Memory B cell (primary cell): ENCODE measurements around the gene CSF2.

Experiments
- ATAC-seq: fragments of 150-1000 bp; cut with Tn5 transposase; 2 replicates; pipeline ENCODE4 v1.10.0; 2021; ENCODE audit warnings: low read depth, mild to moderate bottlenecking, moderate library complexity
- DNase-seq, 2 donors: peaks; one replicate each; pipeline ENCODE4 v3.0.0; 2022; ENCODE audit warnings: low spot score in 2 of 2
- H3K27ac Mint-ChIP-seq: one replicate; pipeline ENCODE4 v1.8.0; 2022; ENCODE audit warnings: mild to moderate bottlenecking, moderate library complexity, mixed read lengths
- H3K27me3 Mint-ChIP-seq: one replicate; pipeline ENCODE4 v1.8.0; 2022; ENCODE audit warnings: mixed read lengths
- H3K36me3 Mint-ChIP-seq: one replicate; pipeline ENCODE4 v1.8.0; 2022; ENCODE audit warnings: mild to moderate bottlenecking, mixed read lengths
- H3K4me1 Mint-ChIP-seq: one replicate; pipeline ENCODE4 v1.8.0; 2022; ENCODE audit warnings: mixed read lengths
- H3K4me3 Mint-ChIP-seq: one replicate; pipeline ENCODE4 v1.8.0; 2022; ENCODE audit warnings: mild to moderate bottlenecking, moderate library complexity, mixed read lengths
- H3K9me3 Mint-ChIP-seq: one replicate; pipeline ENCODE4 v1.8.0; 2022; ENCODE audit warnings: mixed read lengths

CSF2 gene

DNA sequence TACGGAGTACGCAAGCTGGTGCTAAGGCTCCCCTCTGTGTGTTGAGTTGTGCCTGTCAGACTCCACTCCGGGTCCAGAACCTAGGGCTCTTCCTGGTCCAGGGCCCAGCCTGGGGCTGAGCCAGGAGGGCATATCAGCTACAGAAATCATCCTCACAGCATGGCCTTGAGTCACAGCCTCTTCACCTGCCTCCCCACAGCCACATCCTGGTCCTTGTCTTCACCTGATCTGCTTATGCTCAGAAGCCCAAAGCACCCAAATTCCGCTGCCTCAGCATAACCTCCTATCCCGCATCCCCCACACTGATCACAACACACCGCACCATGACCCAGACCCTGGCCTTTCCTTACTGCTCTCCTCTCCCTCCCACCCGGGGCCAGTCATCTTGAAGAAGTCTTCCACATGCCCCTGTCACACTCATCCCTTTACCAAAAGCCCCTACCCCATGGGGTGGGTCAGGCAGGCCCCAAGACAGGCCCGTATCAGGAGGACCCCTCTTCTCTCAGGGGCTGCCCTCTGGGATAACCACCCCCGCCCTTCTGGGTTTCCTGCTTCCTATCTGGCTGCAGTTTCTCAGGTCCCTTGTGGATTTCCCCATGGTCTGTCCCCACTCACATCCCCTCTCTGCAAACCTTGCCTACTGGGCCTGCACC lies 14.4 kb upstream of the CSF2 start:
- Mint-ChIP-seq H3K4me1 (peaks cover 5% of the 10 kb centered on the region), H3K27ac (no peak overlapping the region)

DNA sequence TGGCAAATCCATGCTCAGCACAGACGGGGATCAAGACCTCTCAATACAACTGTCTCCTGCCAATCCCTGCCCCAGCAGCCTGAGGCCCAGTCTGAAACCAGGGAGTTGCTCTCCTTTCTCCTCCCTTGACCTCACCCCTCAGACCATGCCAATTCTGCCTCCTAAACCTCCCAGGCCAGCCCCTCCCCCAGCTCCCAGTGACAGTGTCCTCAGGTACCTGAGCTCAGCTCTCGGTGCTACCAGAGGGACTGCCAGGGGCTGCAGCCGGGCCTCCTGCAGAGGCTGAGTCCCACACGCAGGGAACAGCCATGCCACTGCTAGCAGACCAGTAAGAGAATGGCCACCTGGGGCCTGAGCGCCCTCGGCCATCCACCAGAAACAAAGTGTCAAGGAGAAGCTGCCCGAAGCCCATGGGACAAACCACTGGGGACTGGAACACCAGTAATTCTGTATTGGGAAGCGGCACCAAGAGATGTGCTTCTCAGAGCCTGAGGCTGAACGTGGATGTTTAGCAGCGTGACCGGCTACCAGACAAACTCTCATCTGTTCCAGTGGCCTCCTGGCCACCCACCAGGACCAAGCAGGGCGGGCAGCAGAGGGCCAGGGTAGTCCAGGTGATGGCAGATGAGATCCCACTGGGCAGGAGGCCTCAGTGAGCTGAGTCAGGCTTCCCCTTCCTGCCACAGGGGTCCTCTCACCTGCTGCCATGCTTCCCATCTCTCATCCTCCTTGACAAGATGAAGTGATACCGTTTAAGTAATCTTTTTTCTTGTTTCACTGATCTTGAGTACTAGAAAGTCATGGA lies 13.7 kb upstream of the CSF2 start:
- no peak for DNase-seq
- no peak overlapping the region for H3K27ac Mint-ChIP-seq
- H3K27me3 Mint-ChIP-seq, result peaks cover 3% of the 10 kb centered on the region
- no peaks in the 10 kb centered on the region for H3K36me3 Mint-ChIP-seq
- ATAC-seq, result no peak
- peaks cover 9% of the 10 kb centered on the region for H3K4me1 Mint-ChIP-seq
- H3K4me3 Mint-ChIP-seq, result no peak overlapping the region
- H3K9me3 Mint-ChIP-seq, result no peaks in the 10 kb centered on the region

More for the DNA sequence above, 14.4 kb upstream of the CSF2 start:
- Mint-ChIP-seq H3K4me3 (no peak overlapping the region), H3K9me3 (no peaks in the 10 kb centered on the region), H3K36me3 (no peaks in the 10 kb centered on the region), H3K27me3 (peaks cover 3% of the 10 kb centered on the region)
- no peak for DNase-seq
- no peak for ATAC-seq

DNA sequence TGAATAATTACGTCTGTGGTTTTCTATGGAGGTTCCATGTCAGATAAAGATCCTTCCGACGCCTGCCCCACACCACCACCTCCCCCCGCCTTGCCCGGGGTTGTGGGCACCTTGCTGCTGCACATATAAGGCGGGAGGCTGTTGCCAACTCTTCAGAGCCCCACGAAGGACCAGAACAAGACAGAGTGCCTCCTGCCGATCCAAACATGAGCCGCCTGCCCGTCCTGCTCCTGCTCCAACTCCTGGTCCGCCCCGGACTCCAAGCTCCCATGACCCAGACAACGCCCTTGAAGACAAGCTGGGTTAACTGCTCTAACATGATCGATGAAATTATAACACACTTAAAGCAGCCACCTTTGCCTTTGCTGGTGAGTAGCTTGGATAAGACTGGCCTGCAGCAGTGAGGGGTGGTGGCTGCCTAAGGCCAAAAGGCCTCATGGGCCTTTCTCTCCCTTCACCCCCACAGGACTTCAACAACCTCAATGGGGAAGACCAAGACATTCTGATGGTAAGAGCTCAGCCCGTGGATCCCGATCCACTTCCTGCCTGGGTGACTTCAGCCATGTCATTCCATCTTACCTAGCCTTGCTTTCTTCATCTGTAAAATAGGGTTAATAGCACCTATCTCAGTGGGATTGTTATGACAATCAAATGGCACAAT lies 13.0 kb upstream of the CSF2 start, which contains the start of gene IL3:
Gene IL3, plus strand, starts transcription at position 155 of the 661 bp plus-strand sequence. Its CDS starts 52 bp downstream, at position 207.
- DNase-seq (no peak), ATAC-seq (no peak)
- Mint-ChIP-seq H3K4me3 (no peak within 1 kb of the TSS), H3K27ac (no peak within 1 kb of the TSS), H3K36me3 (no peaks in the 10 kb centered on the region), H3K9me3 (no peaks in the 10 kb centered on the region), H3K27me3 (peaks cover 3% of the 10 kb centered on the region), H3K4me1 (peaks cover 10% of the 10 kb centered on the region)

DNA sequence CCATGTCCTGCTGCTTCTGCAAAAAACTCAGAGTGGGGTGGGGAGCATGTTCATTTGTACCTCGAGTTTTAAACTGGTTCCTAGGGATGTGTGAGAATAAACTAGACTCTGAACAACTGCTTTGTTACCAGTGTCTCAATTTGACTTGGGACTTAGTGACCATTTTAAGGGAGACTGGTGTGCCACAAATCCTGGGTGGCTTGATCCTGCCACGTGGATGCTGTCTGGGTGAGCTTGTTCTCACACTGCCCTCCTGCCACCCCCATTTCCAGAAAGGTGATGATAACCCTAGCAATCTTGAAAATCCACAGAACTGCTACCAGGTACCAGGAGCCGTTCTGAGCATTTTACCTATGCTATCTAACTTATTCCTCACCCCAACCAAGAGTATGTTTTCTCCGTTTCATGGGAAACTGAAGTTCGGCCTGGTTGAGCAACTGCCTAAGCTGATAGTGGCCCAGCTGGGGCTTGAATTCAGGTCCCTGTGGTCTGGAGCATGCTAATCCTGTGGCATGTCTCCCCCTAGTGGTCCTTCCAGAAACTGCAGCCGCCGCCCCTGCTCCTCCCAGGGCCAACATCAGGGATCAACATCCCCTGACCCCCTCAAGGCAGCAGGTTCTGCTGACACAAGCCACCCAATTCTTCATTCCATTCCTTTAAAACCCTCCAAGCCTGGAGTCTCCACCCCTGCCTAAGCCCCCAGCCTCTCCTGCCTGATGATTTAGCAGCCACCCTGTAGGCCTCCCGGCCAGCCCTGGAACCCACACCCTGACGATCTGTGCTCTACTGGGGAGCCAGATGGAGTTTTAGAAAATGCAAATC lies 10.3 kb upstream of the CSF2 start:
- Mint-ChIP-seq H3K9me3 (no peaks in the 10 kb centered on the region), H3K27me3 (no peaks in the 10 kb centered on the region), H3K4me3 (no peak overlapping the region), H3K4me1 (peaks cover 10% of the 10 kb centered on the region), H3K27ac (no peak overlapping the region), H3K36me3 (no peaks in the 10 kb centered on the region)
- DNase-seq (peak; percentile 75 to 81), ATAC-seq (peak; percentile 67)

DNA sequence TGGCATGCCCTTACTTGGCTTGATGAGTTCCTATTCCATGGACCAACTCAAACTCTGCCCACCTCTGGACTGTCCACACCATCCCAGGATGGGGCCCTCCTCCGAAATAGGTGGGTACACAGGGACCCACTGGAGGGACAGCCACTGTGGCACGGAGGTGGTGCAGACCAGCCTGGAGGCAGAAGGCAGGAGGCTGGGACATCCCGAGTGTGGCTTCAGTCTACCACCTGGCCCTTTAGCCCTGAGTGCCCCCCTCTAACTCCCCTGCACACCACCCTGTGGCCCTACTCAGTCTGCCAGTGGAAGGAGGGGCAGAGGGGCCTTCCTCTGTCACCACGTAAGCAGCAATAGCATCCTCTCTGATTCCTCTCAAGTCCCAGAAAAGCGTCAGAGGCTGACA lies 9.4 kb upstream of the CSF2 start:
- peaks cover 10% of the 10 kb centered on the region for H3K4me1 Mint-ChIP-seq
- no peak for DNase-seq
- no peak overlapping the region for H3K4me3 Mint-ChIP-seq
- no peak for ATAC-seq
- H3K36me3 Mint-ChIP-seq, result no peaks in the 10 kb centered on the region
- H3K9me3 Mint-ChIP-seq, result no peaks in the 10 kb centered on the region
- no peaks in the 10 kb centered on the region for H3K27me3 Mint-ChIP-seq
- no peak overlapping the region for H3K27ac Mint-ChIP-seq

DNA sequence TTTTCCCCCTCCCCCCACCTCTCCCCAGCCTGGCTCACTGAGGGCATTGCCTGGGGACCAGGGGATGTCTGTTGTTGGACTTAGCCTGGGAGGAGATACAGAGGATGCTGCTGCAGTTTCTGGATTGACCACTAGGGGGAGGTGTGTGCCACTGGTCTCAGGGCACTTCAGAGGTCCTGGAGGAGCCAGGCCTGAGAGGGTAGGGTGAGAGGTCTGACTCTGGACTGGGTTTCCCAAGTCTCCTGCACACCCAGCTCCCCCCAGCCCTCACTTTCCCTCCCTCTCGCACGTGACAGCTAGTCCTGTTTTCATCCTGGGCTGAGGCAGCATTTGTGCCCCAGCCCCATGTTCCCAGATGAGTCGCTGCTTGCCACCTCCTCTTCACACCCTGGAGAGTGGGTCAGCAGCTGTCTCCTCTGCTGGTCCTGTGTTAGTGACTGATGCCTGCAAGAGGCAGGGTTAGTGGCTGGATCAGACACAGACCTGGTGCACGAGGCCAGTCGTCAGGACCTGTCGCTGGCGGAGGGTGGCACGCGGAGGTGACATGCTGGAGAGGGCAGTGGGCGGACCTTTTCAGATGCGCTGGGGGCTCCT lies 8.8 kb upstream of the CSF2 start:
- Mint-ChIP-seq H3K4me3 (no peak overlapping the region), H3K27ac (no peak overlapping the region), H3K9me3 (no peaks in the 10 kb centered on the region), H3K36me3 (no peaks in the 10 kb centered on the region), H3K27me3 (no peaks in the 10 kb centered on the region), H3K4me1 (peaks cover 10% of the 10 kb centered on the region)
- ATAC-seq, result peak; percentile 78
- DNase-seq, result peak; percentile 77 to 82

DNA sequence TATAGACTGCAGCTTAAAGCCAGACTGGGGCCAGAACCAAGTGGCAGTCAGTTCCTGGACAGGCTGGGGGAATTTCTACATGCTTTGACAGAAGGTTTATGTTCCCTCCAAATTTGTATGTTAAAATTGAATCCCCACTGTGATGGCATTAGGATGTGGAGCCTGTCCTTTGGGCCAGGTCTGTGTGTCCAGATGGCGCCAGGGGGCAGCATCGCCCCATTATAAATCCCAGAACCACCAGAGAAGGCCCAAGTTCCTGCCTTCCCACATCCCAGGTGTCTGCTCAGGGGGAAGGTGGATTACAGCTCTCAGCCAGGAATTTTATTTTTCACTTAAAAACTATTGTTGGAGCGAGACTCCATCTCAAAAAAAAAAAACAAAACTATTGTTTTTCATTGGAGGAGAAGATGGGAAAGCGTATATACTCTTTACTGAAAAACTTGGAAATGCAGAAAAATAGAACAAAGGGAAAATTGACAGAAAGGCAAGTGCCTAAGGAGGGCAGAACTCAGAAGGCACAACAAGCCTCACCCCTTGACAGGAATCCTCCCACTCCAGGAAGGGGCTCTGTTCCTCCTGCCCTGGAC lies 8.1 kb upstream of the CSF2 start:
- Mint-ChIP-seq H3K4me3 (no peak overlapping the region), H3K9me3 (no peaks in the 10 kb centered on the region), H3K27ac (no peak overlapping the region), H3K36me3 (no peaks in the 10 kb centered on the region), H3K4me1 (peaks cover 10% of the 10 kb centered on the region), H3K27me3 (no peaks in the 10 kb centered on the region)
- peak in 1 of 2 donors; percentile 32 for DNase-seq
- ATAC-seq, result peak; percentile 60

DNA sequence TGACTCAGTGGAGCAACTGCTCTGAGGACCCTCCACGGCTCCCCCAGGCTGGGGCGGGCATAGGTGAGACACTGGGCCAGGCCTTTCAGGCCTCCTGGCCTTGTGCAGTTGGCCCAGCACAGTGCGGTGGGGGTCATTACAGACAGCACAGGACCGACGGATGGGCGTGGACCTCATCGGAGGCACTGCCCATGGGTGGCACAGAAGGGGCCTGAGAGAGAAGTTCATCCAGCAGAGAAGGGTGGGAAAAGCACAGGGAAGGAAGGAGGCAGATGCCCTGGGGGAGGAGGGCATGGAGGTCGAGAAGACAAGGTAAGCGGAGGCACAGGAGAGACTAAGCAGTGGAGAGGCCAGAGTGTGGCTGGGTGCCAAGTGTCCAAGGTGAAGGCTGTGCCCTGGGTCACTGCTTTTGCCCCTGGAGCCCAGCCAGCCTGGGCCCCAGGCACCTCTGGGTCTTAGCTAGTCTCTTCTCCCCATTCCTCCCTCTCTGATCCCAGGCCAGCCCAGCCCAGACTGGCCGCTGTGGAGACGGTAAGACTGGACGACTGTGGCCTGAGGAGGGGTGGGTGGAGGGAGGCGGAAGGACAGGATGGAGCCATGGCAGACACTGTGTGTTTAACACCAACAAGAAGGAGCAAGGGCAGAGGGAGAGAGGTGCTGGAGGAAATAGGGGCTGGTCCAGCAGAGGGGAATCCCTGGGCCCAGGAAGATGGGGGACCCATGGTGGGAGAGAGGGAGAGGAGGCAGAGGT lies 7.5 kb upstream of the CSF2 start:
- H3K4me1 Mint-ChIP-seq, result peaks cover 10% of the 10 kb centered on the region
- no peak for DNase-seq
- no peak overlapping the region for H3K4me3 Mint-ChIP-seq
- no peak overlapping the region for H3K27ac Mint-ChIP-seq
- no peaks in the 10 kb centered on the region for H3K36me3 Mint-ChIP-seq
- no peaks in the 10 kb centered on the region for H3K9me3 Mint-ChIP-seq
- ATAC-seq, result no peak
- no peaks in the 10 kb centered on the region for H3K27me3 Mint-ChIP-seq

DNA sequence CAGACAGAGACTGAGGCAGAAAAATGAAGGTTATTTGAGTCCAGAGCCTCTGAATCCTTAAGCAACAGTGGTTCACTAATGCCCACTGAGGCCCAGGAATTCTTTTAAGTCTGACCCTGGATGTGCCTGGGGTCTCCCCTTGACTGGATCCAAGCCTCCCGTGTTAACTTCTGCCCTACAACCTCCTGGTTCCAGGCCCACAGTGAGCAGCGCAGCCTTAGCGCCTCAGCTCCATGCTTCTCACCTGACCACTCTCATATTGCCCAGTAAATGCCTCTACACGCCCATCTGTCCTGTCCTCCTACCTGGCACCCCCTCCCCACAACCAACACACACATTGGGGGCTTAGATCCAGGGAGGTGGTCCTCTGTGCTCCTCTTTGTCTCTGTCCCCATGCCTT lies 6.7 kb upstream of the CSF2 start:
- no peak overlapping the region for H3K4me3 Mint-ChIP-seq
- DNase-seq, result no peak
- H3K4me1 Mint-ChIP-seq, result peaks cover 10% of the 10 kb centered on the region
- no peaks in the 10 kb centered on the region for H3K9me3 Mint-ChIP-seq
- no peaks in the 10 kb centered on the region for H3K27me3 Mint-ChIP-seq
- H3K36me3 Mint-ChIP-seq, result no peaks in the 10 kb centered on the region
- ATAC-seq, result no peak
- no peak overlapping the region for H3K27ac Mint-ChIP-seq

DNA sequence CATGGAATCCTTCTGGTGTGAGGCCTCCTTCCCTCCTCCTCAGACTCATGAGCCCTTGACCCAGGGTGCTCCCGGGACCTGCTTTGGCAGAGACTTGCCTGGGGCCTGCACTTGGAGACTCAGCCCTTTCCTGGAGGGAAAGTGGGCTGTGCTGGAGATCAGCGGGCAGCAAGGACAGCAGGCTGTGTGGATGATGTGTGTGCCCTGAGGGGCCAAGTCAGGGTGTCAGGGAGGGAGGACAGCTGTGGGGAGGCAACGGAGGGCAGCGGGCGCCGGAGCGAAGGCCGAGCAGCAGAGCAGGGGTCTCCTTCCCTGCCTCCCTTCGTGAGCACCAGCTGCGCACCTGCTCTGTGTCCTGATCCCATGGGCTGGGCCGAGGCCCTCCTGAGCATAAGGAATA lies 6.1 kb upstream of the CSF2 start:
- peaks cover 10% of the 10 kb centered on the region for H3K4me1 Mint-ChIP-seq
- no peak for DNase-seq
- H3K27me3 Mint-ChIP-seq, result no peaks in the 10 kb centered on the region
- no peak overlapping the region for H3K27ac Mint-ChIP-seq
- H3K9me3 Mint-ChIP-seq, result no peaks in the 10 kb centered on the region
- no peak for ATAC-seq
- H3K4me3 Mint-ChIP-seq, result no peak overlapping the region
- H3K36me3 Mint-ChIP-seq, result no peaks in the 10 kb centered on the region

DNA sequence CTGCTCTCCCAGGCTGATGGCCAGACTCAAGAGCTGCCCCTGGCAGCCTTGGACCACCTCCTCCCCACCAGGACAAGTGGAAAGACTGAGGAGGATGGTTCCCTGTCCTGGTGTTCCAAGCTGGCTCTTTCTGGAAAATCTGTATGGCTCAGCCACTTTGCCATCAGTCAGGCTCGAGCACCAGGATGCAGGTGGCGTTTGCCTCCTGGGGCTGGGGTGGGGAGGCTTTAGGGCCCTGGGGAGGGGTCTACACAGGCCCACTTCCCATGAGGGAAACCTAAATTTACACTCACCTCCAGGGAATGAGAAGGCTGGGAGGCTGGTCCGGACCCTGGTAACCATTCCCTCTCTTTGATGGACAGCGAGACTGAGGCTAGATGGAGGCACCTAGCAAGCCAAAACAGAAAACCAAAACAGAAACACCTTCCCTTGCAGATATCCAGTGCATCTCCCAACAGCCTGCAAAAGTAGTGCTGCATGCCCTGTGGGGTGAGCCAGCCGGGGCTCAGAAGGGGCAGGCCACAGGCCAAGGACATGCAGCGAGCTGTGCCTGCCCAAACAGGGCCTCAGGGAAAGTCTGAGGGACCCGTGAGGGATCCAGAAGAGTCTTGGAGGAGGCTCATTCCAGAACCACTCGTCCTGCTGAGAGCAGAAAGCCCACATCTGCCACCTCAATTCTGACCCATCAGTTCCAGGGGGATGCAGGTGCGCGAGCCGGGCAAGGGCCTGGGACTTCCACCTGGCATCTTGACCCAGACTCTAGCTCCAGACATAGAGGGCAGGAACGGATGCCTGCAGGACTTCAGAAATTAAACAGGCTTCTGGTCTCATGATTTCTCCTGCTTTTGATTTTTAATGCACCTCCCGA lies 5.4 kb upstream of the CSF2 start:
- ATAC-seq, result no peak
- no peak overlapping the region for H3K27ac Mint-ChIP-seq
- no peak for DNase-seq
- no peaks in the 10 kb centered on the region for H3K36me3 Mint-ChIP-seq
- H3K27me3 Mint-ChIP-seq, result no peaks in the 10 kb centered on the region
- peaks cover 10% of the 10 kb centered on the region for H3K4me1 Mint-ChIP-seq
- H3K4me3 Mint-ChIP-seq, result no peak overlapping the region
- no peaks in the 10 kb centered on the region for H3K9me3 Mint-ChIP-seq

DNA sequence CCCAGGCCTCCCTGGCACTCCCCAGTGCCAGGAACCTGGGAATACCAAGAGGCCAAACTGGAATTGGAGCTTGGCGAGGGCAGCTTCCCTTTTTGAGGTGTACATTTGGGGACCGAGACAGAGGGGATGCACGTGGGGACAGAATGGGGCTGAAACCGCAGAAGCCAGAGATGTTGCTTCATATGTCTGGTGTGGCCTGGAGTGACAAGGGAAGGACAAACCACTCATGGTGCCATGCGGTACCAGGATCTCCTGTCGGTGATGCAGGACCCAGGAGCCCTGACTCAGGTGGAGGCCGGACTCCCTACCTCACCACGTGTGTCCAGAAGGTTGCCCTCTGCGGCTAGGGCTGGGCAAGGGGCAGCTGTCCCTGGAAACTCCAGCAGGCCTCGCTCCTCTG lies 4.0 kb upstream of the CSF2 start:
- Mint-ChIP-seq H3K36me3 (no peaks in the 10 kb centered on the region), H3K27ac (no peak overlapping the region), H3K4me3 (no peak overlapping the region), H3K4me1 (peaks cover 4% of the 10 kb centered on the region), H3K27me3 (no peaks in the 10 kb centered on the region), H3K9me3 (no peaks in the 10 kb centered on the region)
- ATAC-seq (no peak), DNase-seq (no peak)
